SU-DHL-6 (cell line): ENCODE results near the gene OSBPL6.

Experiments
- H2AFZ ChIP-seq: fragments of 200-600 bp; sonication (generic); 2 replicates; pipeline ENCODE4 v1.6.1; 2014; ENCODE audit warnings: low read depth, mild to moderate bottlenecking, moderate library complexity, mixed read lengths, antibody characterized with exemption, low read length; ENCODE audit not compliant: severe bottlenecking
- H3F3A ChIP-seq: fragments of 200-600 bp; shearing (Covaris generic); 2 replicates; pipeline ENCODE4 v1.6.0; 2016; ENCODE audit warnings: antibody characterized with exemption, mild to moderate bottlenecking; ENCODE audit not compliant: insufficient read depth
- H3K27ac ChIP-seq: fragments of 200-600 bp; sonication (generic); 2 replicates; pipeline ENCODE4 v1.5.1; 2016; ENCODE audit warnings: low read depth, mild to moderate bottlenecking, low read length, moderate library complexity, mixed read lengths
- H3K27me3 ChIP-seq: fragments of 200-600 bp; sonication (generic), shearing (Covaris generic); 2 replicates; pipeline ENCODE4 v1.6.0; 2014; ENCODE audit warnings: mild to moderate bottlenecking, low read length
- H3K36me3 ChIP-seq: fragments of 200-600 bp; sonication (generic); 2 replicates; pipeline ENCODE4 v1.6.1; 2014; ENCODE audit warnings: mild to moderate bottlenecking, low read length, mixed read lengths
- H3K4me2 ChIP-seq: fragments of 300-600, 200-600 bp; shearing (Covaris generic), sonication (generic); 2 replicates; pipeline ENCODE4 v1.6.0; 2014; ENCODE audit warnings: low read length, low read depth, mild to moderate bottlenecking; ENCODE audit not compliant: poor library complexity, severe bottlenecking
- H3K4me3 ChIP-seq: fragments of 200-600 bp; sonication (generic); 2 replicates; pipeline ENCODE4 v1.5.1; 2014; ENCODE audit warnings: antibody characterized with exemption, low read length, mild to moderate bottlenecking, mixed read lengths; ENCODE audit not compliant: insufficient read depth, poor library complexity, severe bottlenecking
- H3K79me2 ChIP-seq: fragments of 200-600 bp; sonication (generic); 2 replicates; pipeline ENCODE4 v1.6.1; 2014; ENCODE audit warnings: mild to moderate bottlenecking, low read length, moderate library complexity; ENCODE audit not compliant: insufficient read depth
- H3K9ac ChIP-seq: fragments of 200-600 bp; sonication (generic); 2 replicates; pipeline ENCODE4 v1.7.0; 2014; ENCODE audit warnings: mild to moderate bottlenecking, low read length
- H3K9me2 ChIP-seq: fragments of 200-600 bp; sonication (generic); replicated peaks from 2 replicates; pipeline ENCODE4 v1.6.1; 2014; ENCODE audit warnings: low read length; ENCODE audit not compliant: insufficient read depth
- H3K9me3 ChIP-seq: fragments of 200-600 bp; sonication (generic); 2 replicates; pipeline ENCODE4 v1.6.1; 2014; ENCODE audit warnings: low read length, mixed read lengths; ENCODE audit not compliant: insufficient read depth
- H4K20me1 ChIP-seq: fragments of 200-600 bp; sonication (generic); 2 replicates; pipeline ENCODE4 v1.6.1; 2014; ENCODE audit warnings: low read depth, mild to moderate bottlenecking, antibody characterized with exemption, low read length, moderate library complexity, mixed read lengths
- EZH2phosphoT487 ChIP-seq: fragments of 200-600 bp; sonication (generic), shearing (Covaris generic); conservative IDR thresholded peaks from 2 replicates; pipeline ENCODE4 v1.6.1; 2018; ENCODE audit warnings: mild to moderate bottlenecking, antibody characterized with exemption, low read length, moderate library complexity, mixed read lengths
- TF ChIP-seq, protein P1 (sequence below): fragments of 200-600 bp; sonication (generic); IDR thresholded peaks from one replicate; pipeline ENCODE4 v1.5.1; 2017; ENCODE audit warnings: antibody characterized with exemption, mild to moderate bottlenecking, low read length, moderate library complexity; ENCODE audit not compliant: insufficient read depth, poor library complexity, severe bottlenecking

OSBPL6 gene

DNA sequence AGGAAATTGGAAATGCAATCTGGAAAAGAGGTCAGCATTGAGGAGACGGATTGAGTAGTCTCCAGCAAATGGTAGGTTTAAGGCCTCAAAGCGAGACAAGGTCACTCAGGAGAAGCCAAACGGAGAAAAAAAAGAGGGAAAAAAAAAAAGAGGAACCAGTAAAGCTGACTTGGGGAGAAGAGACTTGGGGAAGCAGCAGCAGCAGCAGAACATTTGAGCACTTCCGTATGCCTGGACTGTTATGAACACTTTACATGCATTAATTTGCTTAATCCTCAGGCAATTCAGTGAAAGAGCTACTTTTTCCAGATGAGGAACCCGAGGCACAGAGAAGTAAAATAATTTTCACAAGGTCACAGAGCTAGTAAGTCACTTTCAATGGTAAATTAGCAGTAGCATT is 81.3 kb downstream of the OSBPL6 start:
- Histone ChIP-seq H3K27ac (no peak overlapping the region), H3K9ac (no peak overlapping the region), H3K27me3 (no peaks in the 10 kb centered on the region), H3K79me2 (no peaks in the 10 kb centered on the region), H2AFZ (no peak overlapping the region), H3K4me2 (no peak overlapping the region), H3K9me3 (no peaks in the 10 kb centered on the region), H3K36me3 (no peaks in the 10 kb centered on the region), H3K4me3 (no peak overlapping the region), H4K20me1 (no peaks in the 10 kb centered on the region), H3K9me2 (no peaks in the 10 kb centered on the region), H3F3A (no peaks in the 10 kb centered on the region)
- no peak for TF ChIP-seq EZH2phosphoT487
- TF ChIP-seq, protein P1, sequence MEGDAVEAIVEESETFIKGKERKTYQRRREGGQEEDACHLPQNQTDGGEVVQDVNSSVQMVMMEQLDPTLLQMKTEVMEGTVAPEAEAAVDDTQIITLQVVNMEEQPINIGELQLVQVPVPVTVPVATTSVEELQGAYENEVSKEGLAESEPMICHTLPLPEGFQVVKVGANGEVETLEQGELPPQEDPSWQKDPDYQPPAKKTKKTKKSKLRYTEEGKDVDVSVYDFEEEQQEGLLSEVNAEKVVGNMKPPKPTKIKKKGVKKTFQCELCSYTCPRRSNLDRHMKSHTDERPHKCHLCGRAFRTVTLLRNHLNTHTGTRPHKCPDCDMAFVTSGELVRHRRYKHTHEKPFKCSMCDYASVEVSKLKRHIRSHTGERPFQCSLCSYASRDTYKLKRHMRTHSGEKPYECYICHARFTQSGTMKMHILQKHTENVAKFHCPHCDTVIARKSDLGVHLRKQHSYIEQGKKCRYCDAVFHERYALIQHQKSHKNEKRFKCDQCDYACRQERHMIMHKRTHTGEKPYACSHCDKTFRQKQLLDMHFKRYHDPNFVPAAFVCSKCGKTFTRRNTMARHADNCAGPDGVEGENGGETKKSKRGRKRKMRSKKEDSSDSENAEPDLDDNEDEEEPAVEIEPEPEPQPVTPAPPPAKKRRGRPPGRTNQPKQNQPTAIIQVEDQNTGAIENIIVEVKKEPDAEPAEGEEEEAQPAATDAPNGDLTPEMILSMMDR: no peak

DNA sequence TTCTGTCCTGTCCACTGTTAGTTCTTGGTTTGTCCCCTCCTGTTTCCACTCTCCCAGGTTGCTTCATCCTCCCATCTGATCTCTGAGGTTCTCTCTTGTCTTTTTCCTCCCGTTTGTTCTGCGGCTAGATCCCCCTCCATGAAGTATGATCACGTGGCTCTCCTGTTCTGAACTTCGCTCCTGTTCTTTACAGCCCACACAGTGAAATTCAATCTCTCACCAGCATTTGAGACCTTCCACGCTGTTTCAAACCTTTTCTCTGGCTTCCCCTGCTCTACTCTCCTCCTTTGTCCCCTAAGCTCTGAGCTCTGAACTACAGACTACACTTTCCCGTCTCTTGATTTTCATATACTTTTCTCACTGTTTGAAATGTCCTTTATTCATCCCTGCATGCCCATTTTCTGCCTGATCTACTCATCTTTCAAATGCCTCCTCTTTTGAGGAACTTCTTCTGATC is 83.5 kb downstream of the OSBPL6 start:
- Histone ChIP-seq H3K36me3 (no peaks in the 10 kb centered on the region), H3K9ac (no peak overlapping the region), H4K20me1 (no peaks in the 10 kb centered on the region), H3K4me3 (no peak overlapping the region), H3K4me2 (no peak overlapping the region), H3K9me2 (no peaks in the 10 kb centered on the region), H3K27me3 (no peaks in the 10 kb centered on the region), H3F3A (no peaks in the 10 kb centered on the region), H3K9me3 (no peaks in the 10 kb centered on the region), H3K27ac (no peak overlapping the region), H3K79me2 (no peaks in the 10 kb centered on the region), H2AFZ (no peak overlapping the region)
- TF ChIP-seq, protein P1: no peak
- TF ChIP-seq EZH2phosphoT487: no peak

GRCh38 chr2:178279142-178279541 is 84.8 kb downstream of the OSBPL6 start:
- Histone ChIP-seq H3F3A (no peaks in the 10 kb centered on the region), H3K27ac (no peak overlapping the region), H2AFZ (no peak overlapping the region), H3K9me2 (no peaks in the 10 kb centered on the region), H3K4me2 (no peak overlapping the region), H3K27me3 (no peaks in the 10 kb centered on the region), H3K4me3 (no peak overlapping the region), H3K9me3 (no peaks in the 10 kb centered on the region), H4K20me1 (no peaks in the 10 kb centered on the region), H3K9ac (no peak overlapping the region), H3K79me2 (no peaks in the 10 kb centered on the region), H3K36me3 (no peaks in the 10 kb centered on the region)
- no peak for TF ChIP-seq EZH2phosphoT487
- TF ChIP-seq, protein P1: no peak

- Histone ChIP-seq H3K4me3 (no peak overlapping the region), H3K79me2 (no peaks in the 10 kb centered on the region), H2AFZ (no peak overlapping the region), H3K36me3 (no peaks in the 10 kb centered on the region), H3K27ac (no peak overlapping the region), H3K27me3 (no peaks in the 10 kb centered on the region), H4K20me1 (no peaks in the 10 kb centered on the region), H3K9me3 (no peaks in the 10 kb centered on the region), H3K9me2 (no peaks in the 10 kb centered on the region), H3F3A (no peaks in the 10 kb centered on the region), H3K4me2 (no peak overlapping the region), H3K9ac (no peak overlapping the region)
- TF ChIP-seq, protein P1: no peak
- TF ChIP-seq EZH2phosphoT487: no peak
Measured at GRCh38 chr2:178279636-178280035, 85.3 kb downstream of the OSBPL6 start.
